ENCODE data around the gene DRC3.

DNA sequence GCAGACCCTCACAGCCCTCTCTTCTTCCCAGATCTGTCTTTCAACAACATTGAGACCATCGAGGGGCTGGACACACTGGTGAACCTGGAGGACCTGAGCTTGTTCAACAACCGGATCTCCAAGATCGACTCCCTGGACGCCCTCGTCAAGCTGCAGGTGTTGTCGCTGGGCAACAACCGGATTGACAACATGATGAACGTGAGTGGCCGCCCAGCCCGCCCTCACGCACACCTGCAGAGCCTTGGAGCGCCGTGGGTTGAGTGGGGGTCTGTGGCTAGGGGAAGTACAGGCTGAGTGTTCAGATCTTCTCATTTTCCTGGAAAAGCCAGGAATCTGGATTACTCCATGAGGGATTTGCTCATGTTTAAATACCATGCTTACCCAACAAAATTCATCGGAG is 15.2 kb downstream of the DRC3 start:
- TF ChIP-seq EZH2 (IDR thresholded peaks at IDR 0.05; ENCODE audit: borderline replicate concordance), result no peak
- TF ChIP-seq EZH2phosphoT487 (IDR thresholded peaks at IDR 0.05; ENCODE audit: low read depth, severe bottlenecking, unreplicated experiment), result no peak
